Epithelial cell of esophagus (primary cell): Measurements from ENCODE around the gene SLC2A5.

Experiments used
- DNase-seq: peaks from one replicate; pipeline ENCODE4 v3.0.0; 2010; ENCODE audit warnings: low read depth
- H3K4me3 ChIP-seq: 2 replicates; pipeline ENCODE4 v1.5.1; 2011; ENCODE audit warnings: mild to moderate bottlenecking, low read length, control low read depth
- TF ChIP-seq, protein P1 (sequence below): IDR thresholded peaks from 2 replicates; pipeline ENCODE4 v1.5.1; 2011; ENCODE audit warnings: low read depth, mild to moderate bottlenecking, low read length, control low read depth, inconsistent platforms; ENCODE audit not compliant: insufficient read depth; ENCODE audit errors: missing control alignments

The SLC2A5 gene

DNA sequence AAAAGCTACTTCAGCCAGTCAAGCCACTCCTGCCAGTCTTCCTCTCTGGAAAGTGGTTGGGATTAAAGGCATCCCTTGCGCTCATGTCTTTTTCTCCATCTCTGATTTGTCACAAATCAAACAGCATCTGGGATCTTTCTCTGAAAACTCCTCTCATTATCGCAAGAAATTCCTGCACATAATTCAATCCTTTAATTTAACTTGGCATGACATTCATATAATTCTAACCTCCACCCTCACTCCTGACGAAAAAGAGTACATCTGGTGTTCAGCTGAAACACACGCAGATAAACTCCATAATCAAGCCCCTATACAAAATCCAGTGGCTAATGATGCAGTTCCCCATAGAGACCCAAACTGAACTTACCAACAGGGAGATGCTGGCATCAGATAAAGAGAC, 19.4 kb upstream of the SLC2A5 start:
- DNase-seq, result no peak
- H3K4me3 ChIP-seq, result no peak overlapping the region
- TF ChIP-seq, protein P1, sequence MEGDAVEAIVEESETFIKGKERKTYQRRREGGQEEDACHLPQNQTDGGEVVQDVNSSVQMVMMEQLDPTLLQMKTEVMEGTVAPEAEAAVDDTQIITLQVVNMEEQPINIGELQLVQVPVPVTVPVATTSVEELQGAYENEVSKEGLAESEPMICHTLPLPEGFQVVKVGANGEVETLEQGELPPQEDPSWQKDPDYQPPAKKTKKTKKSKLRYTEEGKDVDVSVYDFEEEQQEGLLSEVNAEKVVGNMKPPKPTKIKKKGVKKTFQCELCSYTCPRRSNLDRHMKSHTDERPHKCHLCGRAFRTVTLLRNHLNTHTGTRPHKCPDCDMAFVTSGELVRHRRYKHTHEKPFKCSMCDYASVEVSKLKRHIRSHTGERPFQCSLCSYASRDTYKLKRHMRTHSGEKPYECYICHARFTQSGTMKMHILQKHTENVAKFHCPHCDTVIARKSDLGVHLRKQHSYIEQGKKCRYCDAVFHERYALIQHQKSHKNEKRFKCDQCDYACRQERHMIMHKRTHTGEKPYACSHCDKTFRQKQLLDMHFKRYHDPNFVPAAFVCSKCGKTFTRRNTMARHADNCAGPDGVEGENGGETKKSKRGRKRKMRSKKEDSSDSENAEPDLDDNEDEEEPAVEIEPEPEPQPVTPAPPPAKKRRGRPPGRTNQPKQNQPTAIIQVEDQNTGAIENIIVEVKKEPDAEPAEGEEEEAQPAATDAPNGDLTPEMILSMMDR, result no peak

DNA sequence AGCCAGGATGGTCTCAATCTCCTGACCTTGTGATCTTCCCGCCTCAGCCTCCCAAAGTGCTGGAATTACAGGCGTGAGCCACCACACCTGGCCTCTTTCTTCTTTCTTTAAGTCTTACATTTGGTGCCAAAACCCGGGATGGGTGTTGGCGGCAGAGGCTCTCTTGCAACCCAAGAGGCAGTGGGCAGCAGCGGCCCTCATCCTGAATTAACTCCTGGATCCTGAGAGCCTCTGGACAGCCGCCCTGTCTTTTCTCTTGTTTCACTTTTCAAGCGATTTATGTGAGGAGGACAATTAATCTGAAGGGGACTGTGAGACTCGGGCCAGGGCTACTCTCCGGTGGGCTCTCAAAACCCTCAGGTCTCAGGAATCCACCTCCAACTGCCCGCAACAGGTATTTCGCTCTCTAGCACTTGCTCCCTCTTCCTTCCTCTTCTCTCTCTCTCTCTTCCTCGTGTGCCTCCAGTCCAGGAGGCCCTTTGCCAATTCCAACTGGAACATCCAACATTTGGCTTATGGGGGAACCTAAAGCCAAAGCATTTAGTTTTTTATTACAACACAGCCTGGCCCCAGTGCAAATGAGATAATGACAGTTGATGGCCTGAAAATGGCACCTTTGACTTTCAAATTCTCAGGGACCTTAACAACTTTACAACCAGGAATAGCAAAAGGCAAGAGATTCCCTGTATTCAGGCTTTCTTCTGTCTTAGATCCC, 18.1 kb upstream of the SLC2A5 start:
- H3K4me3 ChIP-seq, result no peak overlapping the region
- TF ChIP-seq, protein P1, result no peak

DNA sequence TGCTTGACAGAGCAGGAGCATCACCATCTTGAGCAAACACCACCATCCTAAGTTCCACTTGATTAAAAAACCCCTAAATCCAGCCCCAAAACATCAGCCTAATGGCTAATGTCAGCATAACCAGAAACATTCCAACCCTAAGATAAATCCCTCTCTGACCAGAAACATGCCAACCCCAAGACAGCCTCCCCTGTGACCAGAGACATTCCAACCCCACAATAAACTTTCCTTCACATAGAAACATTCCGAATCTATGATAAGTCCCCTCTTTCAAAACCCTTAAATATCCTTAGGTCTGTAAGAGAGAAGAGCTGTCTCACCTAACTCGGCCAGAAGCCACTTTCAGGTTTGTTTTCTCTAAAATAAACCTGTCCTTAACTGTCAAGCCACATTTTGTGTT, 17.4 kb upstream of the SLC2A5 start:
- TF ChIP-seq, protein P1, result no peak
- no peak for DNase-seq
- H3K4me3 ChIP-seq, result no peak overlapping the region

More for the DNA sequence above, 18.1 kb upstream of the SLC2A5 start:
- no peak for DNase-seq

DNA sequence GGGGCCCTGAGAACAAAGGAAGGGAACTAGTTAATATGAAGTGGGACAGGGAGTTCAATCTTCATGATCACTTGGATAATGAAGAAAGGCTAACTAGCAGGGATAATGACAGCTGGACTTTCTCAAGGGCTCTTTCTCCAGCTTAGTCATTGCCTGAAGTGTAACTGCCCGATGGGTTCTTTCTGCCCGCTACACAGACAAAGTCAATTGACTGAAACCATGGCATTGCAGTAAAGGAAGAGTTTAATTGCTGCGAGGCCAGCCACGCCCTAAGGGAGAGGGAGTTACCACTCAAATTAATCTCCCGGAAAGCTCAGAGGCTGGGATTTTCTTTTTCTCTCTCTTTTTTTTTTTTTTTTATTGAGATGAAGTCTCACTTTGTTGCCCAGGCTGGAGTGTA, 16.6 kb upstream of the SLC2A5 start:
- TF ChIP-seq, protein P1, result no peak
- DNase-seq, result peak; percentile 36
- no peak overlapping the region for H3K4me3 ChIP-seq

DNA sequence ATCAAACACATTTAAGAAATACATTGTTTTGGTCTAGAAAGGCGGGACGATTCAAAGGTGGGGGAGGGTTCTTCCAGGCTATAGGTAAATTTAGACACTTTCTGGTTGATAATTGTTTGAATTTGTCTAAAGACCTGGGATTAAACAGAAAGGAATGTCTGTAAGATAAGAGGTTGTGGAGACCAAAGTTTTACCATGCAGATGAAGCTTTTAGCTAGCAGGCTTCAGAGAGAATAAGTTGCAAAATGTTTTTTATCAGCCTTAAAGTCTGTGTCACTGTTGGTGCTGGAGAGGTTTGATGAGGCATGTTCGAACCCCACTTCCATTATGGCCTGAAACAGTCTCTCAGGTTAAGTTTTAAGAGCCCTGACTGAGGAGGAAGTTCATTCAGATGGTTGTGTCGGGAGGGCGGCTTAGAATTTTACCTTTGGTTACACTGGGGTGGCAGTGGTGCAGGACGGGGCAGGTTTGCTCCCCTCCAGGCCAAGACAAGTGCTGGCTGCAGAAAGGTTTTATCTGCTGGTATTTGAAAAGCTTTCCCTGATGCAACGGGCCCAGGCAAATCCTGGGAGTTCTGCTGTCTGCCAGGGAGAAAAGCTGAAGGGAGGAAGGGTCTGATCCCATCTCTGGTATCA, 16.0 kb upstream of the SLC2A5 start:
- no peak overlapping the region for H3K4me3 ChIP-seq
- DNase-seq, result peak; percentile 20

DNA sequence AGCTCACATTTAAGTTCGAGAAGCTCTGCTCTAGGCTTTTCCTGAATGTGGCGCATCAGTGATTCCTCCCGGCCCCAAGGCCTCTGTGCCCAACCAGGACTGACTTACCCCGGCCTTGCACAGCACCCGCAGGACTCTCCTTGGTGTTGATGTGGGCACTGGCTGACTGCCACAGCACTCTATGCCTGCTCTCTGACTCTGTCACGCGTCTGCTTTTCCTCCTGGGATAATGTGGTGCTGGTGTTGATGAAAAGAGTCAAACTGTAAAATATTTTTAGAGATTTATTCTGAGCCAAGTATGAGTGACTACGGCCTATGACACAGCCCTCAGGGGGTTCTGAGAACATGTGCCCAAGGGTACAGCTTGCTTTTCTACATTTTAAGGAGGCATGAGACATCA, 15.5 kb upstream of the SLC2A5 start:
- no peak overlapping the region for H3K4me3 ChIP-seq
- TF ChIP-seq, protein P1, result no peak
- DNase-seq, result peak; percentile 27

More for the DNA sequence above, 16.0 kb upstream of the SLC2A5 start:
- TF ChIP-seq, protein P1, result no peak
